Measurements from ENCODE around the gene ELFN2.

ELFN2 gene

DNA sequence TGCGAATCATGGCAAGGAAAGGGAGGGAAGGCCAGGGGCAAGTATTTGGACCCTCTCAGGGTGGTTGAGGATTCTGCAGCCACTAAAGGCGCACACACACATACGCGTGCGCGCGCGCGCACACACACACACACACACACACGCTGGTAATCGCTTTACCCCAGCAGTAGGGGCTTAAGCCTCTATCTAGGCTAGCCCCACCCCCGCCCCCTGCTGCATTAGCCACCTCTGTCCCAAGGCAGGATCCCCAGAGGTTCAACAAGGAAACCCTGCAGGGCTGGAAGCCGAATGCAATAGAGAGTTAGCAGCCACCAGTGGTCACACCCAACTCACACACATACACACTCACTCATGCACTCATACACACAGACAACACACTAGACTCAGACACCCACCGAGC, 28.6 kb upstream of the ELFN2 start:
- in situ Hi-C loops (cut with HindIII; ENCODE audit: low sequenced_read_pairs), result no loop called here
- no peak overlapping the region for H3K4me3 ChIP-seq (ENCODE audit: low read depth, low read length)
- TF ChIP-seq, protein P1, sequence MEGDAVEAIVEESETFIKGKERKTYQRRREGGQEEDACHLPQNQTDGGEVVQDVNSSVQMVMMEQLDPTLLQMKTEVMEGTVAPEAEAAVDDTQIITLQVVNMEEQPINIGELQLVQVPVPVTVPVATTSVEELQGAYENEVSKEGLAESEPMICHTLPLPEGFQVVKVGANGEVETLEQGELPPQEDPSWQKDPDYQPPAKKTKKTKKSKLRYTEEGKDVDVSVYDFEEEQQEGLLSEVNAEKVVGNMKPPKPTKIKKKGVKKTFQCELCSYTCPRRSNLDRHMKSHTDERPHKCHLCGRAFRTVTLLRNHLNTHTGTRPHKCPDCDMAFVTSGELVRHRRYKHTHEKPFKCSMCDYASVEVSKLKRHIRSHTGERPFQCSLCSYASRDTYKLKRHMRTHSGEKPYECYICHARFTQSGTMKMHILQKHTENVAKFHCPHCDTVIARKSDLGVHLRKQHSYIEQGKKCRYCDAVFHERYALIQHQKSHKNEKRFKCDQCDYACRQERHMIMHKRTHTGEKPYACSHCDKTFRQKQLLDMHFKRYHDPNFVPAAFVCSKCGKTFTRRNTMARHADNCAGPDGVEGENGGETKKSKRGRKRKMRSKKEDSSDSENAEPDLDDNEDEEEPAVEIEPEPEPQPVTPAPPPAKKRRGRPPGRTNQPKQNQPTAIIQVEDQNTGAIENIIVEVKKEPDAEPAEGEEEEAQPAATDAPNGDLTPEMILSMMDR (IDR thresholded peaks at IDR 0.05; ENCODE audit: low read depth, low read length, missing control alignments), result no peak
- no peak for DNase-seq (ENCODE audit: low read depth)

DNA sequence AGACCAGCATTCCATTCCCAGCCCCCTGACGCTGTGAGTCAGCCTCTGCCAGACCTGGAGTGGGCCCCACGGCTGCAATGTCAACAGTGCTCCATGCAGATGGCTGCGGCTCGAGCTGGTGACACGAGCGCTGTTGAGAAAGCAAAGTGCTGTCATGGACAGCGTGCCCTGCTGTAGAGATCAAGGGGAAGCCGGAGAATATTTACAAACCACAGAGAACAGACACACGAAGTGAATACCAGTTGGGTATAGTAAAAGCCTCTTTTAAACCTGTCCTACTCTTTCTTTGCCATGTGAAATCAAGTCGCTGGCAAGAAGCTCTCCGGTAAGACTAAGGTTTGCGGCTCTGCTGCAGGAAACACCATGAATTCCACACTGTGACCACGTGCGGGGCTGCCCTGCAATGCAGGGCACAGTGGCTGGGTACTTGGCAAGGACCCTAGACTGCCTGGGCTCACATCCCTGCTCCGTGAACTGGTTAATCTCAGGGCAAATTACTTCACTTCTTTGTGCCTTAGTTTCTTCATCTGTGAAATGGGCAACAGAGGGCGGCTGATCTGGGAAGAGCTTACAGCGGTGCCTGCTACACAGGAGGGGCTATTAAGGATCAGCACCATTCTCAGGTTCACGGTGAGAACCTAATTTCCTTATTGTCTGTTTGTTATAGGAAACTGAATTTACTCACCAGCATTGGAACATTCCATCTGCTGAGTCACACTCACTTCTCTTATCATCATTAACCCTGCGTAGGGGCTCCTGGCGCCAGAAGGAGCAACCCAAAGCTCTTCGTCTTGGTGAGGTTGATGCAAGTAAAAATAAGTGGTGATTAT, 27.8 kb upstream of the ELFN2 start:
- DNase-seq (ENCODE audit: low read depth), result peak; percentile 76
- in situ Hi-C loops (cut with HindIII; ENCODE audit: low sequenced_read_pairs), result no loop called here
- H3K4me3 ChIP-seq (ENCODE audit: low read depth, low read length), result no peak overlapping the region
- TF ChIP-seq, protein P1 (IDR thresholded peaks at IDR 0.05; ENCODE audit: low read depth, low read length, missing control alignments), result no peak

DNA sequence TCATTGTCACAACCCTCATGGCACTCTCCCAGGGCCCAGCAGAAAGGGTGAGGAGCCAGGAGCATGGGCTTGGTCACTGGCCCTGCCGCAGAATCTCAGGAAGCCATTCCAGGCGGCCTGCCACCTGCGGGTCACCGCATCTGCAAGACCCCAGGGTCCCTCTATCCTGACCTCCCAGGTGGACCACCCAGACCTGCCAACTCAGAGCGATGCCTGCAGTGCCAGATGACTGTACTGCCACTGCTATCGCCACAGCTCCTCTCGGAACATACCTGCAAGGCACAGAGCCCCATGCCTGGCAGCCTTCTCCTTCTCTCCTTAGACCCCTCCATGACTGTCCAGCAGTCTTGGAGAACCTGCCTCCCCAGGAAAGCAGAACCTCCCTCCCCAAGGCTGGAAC, 26.4 kb upstream of the ELFN2 start:
- no peak for DNase-seq (ENCODE audit: low read depth)
- no peak overlapping the region for H3K4me3 ChIP-seq (ENCODE audit: low read depth, low read length)
- TF ChIP-seq, protein P1 (IDR thresholded peaks at IDR 0.05; ENCODE audit: low read depth, low read length, missing control alignments), result no peak
- in situ Hi-C loops (cut with HindIII; ENCODE audit: low sequenced_read_pairs), result no loop called here

DNA sequence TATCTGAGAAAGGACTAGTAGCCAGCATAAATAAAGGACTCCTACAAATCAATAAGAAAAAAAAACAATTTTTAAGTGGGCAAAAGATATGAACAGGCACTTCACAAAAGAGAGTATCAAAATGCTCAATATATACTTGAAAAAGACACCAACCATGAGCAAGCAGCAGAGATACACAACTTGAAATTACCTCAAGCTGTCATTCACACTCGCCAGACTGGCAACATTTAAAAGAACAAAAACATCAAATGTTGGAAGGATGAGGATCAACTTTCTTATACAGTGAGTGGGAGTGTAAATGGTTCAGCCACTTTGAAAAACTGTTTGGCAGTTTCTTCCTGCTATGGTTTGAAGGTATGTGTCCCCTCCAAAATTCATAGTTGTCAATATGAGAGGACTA, 23.9 kb upstream of the ELFN2 start:
- in situ Hi-C loops (cut with HindIII; ENCODE audit: low sequenced_read_pairs), result no loop called here
- no peak for DNase-seq (ENCODE audit: low read depth)
- TF ChIP-seq, protein P1 (IDR thresholded peaks at IDR 0.05; ENCODE audit: low read depth, low read length, missing control alignments), result no peak
- H3K4me3 ChIP-seq (ENCODE audit: low read depth, low read length), result no peak overlapping the region

DNA sequence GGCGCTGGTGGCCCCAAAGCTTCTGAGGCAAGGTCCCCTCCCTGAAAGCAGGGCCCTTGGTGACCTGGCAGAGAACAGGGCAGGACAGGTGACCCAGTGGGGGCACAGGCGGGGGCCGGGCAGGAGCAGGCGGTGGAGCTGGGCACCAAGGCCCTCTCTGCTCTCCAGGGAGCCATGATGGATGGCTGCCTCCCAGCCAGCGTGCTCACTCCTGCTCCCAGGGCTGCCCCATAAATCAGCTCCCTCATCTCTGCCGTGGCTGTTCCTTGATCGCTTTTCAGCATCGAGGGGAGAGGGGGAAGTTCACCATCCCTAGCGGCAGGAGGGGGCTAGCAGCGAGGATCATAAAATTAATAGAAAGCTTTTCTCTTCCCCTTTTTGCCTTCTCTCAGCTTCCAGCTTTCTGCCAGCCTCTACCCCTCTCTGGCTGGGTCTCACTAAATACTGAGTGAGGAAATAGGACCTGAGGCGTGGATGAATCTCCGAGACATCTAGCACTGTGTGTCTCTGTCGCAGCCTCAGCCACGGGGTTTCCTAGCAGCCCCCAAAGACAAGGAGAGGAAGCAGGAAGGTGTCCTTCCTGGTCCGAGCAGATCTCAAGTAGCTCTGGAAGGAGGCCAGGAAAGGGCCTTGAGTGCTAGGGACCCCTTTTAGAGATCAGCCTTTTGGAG, 22.2 kb upstream of the ELFN2 start:
- no peak overlapping the region for H3K4me3 ChIP-seq (ENCODE audit: low read depth, low read length)
- DNase-seq (ENCODE audit: low read depth), result no peak
- in situ Hi-C loops (cut with HindIII; ENCODE audit: low sequenced_read_pairs), result loop anchor here (5.0 kb wide), 1 partner anchor 122 kb away; no protein-coding TSS in a partner anchor
- TF ChIP-seq, protein P1 (IDR thresholded peaks at IDR 0.05; ENCODE audit: low read depth, low read length, missing control alignments), result no peak

DNA sequence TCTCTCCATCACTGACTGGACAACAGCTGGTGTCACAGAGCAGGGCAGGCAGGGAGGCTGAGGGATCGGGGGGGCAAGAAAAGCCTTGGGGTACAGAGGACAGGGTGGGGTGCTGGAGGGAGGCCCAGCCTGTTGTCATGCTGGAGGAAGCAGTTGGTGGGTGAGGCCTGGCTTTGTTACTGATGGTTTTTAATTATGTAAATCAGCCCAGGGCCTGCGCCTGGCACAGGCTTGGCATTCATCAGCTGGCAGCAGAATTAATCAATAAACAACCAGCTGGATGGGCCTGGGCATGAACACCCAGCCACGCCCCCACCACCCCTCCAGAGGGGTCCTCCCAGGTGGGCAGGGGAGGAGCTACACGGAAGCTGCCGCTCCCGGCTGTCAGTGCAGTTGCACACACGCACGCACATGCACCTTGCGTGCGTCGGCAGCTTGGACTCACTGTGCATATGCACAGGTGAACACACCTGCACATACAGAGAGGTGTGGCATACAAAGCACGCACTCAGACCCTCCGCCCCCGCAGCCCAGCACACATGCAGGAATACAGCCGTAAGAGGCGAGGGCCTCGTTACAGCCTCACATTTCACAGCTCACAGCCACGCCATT, 21.3 kb upstream of the ELFN2 start:
- TF ChIP-seq, protein P1 (IDR thresholded peaks at IDR 0.05; ENCODE audit: low read depth, low read length, missing control alignments), result no peak
- no peak for DNase-seq (ENCODE audit: low read depth)

More for the DNA sequence above, 21.3 kb upstream of the ELFN2 start:
- in situ Hi-C loops (cut with HindIII; ENCODE audit: low sequenced_read_pairs), result loop anchor here (5.0 kb wide), 1 partner anchor 121 kb away; no protein-coding TSS in a partner anchor
- H3K4me3 ChIP-seq (ENCODE audit: low read depth, low read length), result no peak overlapping the region

Data from astrocyte of the cerebellum (primary cell).